AG04449 (cell line): ENCODE measurements around the gene GLT8D2.
A peak's percentile ranks its signal among the peaks of the same experiment; 100 is the strongest.

Source experiments
- CTCF ChIA-PET: fragments of 350-600 bp; formaldehyde crosslinking; extraction: SDS; loops from one replicate; lab custom pipeline; 2021; ENCODE audit warnings: antibody characterized with exemption; lab: Yijun Ruan, JAX
- POLR2A ChIA-PET: fragments of 400-600, 350-600 bp; formaldehyde crosslinking; extraction: SDS; loops from one replicate; lab custom pipeline; 2020; ENCODE audit warnings: antibody characterized with exemption, inconsistent platforms; lab: Yijun Ruan, JAX
- DNase-seq: peaks from one replicate; pipeline ENCODE4 v3.0.0-alpha.2; 2010; ENCODE audit warnings: low read depth, low spot score
- H3K4me3 ChIP-seq: 2 replicates; pipeline ENCODE4 v1.5.1; 2011; ENCODE audit warnings: low read depth, mild to moderate bottlenecking, control low read depth, low read length
- CTCF ChIP-seq: IDR thresholded peaks from one replicate; pipeline ENCODE4 v1.5.1; 2011; ENCODE audit warnings: mild to moderate bottlenecking, moderate library complexity, low read length, control low read depth, inconsistent platforms; ENCODE audit not compliant: insufficient read depth; ENCODE audit errors: missing control alignments

Gene GLT8D2

GRCh38 chr12:104011253-104011652, 38.7 kb downstream of the GLT8D2 start:
- ChIA-PET POLR2A (no interaction called here), CTCF (no interaction called here)
- no peak for TF ChIP-seq CTCF
- no peak overlapping the region for H3K4me3 ChIP-seq
- peak; percentile 65 for DNase-seq

DNA sequence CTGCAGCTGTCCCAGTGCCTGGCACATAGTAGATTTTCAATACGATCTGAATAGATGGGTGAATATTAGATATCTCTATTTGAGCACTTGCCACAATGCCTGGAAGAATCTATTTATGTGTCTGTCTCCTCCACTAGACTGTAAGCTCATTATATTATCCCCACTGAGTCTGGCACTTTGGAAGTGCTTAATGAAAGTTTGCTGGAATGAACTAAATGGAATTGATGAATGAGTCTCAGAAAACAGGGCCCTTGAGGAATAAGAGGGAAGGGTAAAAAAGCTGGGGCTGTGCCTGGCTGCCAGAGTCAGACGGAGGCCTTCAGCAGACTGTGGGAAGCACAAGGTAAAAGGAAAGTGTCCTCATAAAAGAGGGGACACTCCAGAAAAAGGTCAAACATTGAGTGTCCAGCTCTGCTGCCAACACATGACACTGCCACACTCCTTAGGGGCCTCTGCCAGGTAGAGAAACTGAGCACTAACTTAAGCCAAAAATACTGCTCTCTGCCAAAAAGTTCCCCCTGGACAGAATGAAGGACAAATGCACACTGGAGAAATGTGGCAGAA, 39.3 kb downstream of the GLT8D2 start:
- no peak for TF ChIP-seq CTCF
- DNase-seq = no peak
- POLR2A ChIA-PET = no interaction called here
- no peak overlapping the region for H3K4me3 ChIP-seq
- CTCF ChIA-PET = no interaction called here

DNA sequence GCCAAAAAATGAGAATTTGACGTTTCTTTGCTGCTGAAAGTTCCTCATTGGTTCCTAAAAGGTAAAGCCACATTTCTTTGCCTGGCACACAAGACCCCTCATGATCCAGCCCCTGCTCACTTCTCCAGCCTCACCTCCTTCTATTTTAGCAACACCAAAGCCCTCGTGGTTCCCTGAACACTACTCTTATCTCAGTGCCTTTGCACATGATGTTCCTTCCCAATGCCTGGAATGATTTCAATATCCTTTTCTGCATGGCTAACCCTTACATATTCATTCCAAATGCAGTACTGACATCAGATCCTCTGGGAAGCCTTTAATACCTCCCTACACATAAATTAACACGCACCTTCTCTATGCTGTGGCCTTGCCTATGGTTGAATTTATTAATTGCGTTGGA, 39.9 kb downstream of the GLT8D2 start:
- no peak for DNase-seq
- POLR2A ChIA-PET = no interaction called here
- TF ChIP-seq CTCF = no peak
- CTCF ChIA-PET = no interaction called here
- H3K4me3 ChIP-seq = no peak overlapping the region

GRCh38 chr12:104006929-104007328, 43.1 kb downstream of the GLT8D2 start:
- H3K4me3 ChIP-seq = no peak overlapping the region
- ChIA-PET CTCF (no interaction called here), POLR2A (no interaction called here)
- peak; percentile 55 for DNase-seq
- no peak for TF ChIP-seq CTCF

DNA sequence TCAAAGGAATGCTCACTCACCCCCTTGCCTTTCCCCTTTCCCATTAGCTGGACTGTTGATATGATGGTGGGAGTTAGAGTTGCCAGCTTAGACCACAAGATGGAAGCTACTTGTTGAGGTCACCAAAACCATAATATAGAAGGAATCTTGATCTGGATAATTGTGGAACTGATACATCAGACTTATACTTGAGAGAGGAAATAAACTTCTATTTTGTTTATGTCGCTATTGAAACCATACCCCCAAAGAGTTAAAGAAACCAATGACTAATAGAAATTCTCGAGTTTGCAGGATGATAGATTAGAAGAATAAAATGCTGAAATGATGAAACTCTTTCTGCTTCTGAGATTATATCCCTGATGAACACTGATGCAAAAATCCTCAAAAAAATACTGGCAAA, 46.4 kb downstream of the GLT8D2 start:
- TF ChIP-seq CTCF = no peak
- no peak for DNase-seq
- H3K4me3 ChIP-seq = no peak overlapping the region
- ChIA-PET POLR2A (no interaction called here), CTCF (no interaction called here)

DNA sequence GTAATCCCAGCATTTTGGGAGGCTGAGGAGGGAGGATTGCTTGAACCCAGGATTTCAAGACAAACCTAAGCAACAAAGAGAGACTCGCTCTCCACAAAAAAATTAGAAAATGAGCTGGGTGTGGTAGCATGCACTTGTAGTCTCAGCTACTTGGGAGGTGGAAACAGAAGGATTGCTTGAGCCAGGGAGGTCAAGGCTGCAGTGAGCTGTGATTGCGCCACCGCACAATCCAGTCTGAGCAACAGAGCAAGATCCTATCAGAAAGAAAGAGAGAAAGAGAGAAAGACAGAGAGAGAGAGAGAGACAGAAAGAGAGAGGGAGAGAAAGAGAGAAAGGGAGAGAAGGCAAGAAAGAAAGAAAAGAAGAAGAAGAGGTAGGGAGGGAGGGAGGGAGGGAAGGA, 47.3 kb downstream of the GLT8D2 start:
- CTCF ChIA-PET = interaction anchor here (0.8 kb wide), 1 partner anchor 110 kb away, joined by 3 read pairs; no protein-coding TSS in a partner anchor

More for the DNA sequence above, 47.3 kb downstream of the GLT8D2 start:
- no peak overlapping the region for H3K4me3 ChIP-seq
- POLR2A ChIA-PET = no interaction called here
- TF ChIP-seq CTCF = no peak
- no peak for DNase-seq
